ENCODE measurements around the gene MPP3.

GRCh38 chr17:43784628-43785101, 48.3 kb downstream of the MPP3 start:
- TF ChIP-seq POLR2A (IDR thresholded peaks at IDR 0.05) = no peak
- no peak for TF ChIP-seq CTCF (IDR thresholded peaks at IDR 0.05)
- TF ChIP-seq POLR2AphosphoS5 (IDR thresholded peaks at IDR 0.05) = no peak
- no peak for TF ChIP-seq EP300 (IDR thresholded peaks at IDR 0.05)
